GM21526 (cell line): ENCODE measurements around the gene PRLH.

ENCODE experiments used
- ATAC-seq: cut with Tn5 transposase; IDR thresholded peaks from one replicate; pipeline ENCODE4 v1.9.1; 2021; ENCODE audit warnings: moderate library complexity; ENCODE audit not compliant: unreplicated experiment, low FRiP score

PRLH gene

GRCh38 chr2:237566401-237567235 is at the start of gene PRLH:
TSS of gene PRLH (plus strand) at chr2:237566574. CDS start at chr2:237566574, 0 bp downstream.
- ATAC-seq, result no peak

GRCh38 chr2:237517163-237517562 is 49.2 kb upstream of the PRLH start:
- no peak for ATAC-seq

- ATAC-seq, result no peak
Measured at GRCh38 chr2:237517990-237518389, 48.4 kb upstream of the PRLH start.

- ATAC-seq, result no peak
Measured at GRCh38 chr2:237519506-237520245, 46.7 kb upstream of the PRLH start.

- no peak for ATAC-seq
Measured at GRCh38 chr2:237520290-237520689, 46.1 kb upstream of the PRLH start.

- no peak for ATAC-seq
Measured at GRCh38 chr2:237524631-237525030, 41.7 kb upstream of the PRLH start.

- no peak for ATAC-seq
Measured at GRCh38 chr2:237525559-237526157, 40.7 kb upstream of the PRLH start.

GRCh38 chr2:237527233-237527632 is 39.1 kb upstream of the PRLH start:
- no peak for ATAC-seq

GRCh38 chr2:237527766-237528165 is 38.6 kb upstream of the PRLH start:
- ATAC-seq, result no peak

- ATAC-seq, result peak; percentile 82
Measured at GRCh38 chr2:237529452-237530402, 36.6 kb upstream of the PRLH start.

- peak; percentile 59 for ATAC-seq
Measured at GRCh38 chr2:237530472-237531433, 35.6 kb upstream of the PRLH start.

GRCh38 chr2:237532160-237532559 is 34.2 kb upstream of the PRLH start:
- ATAC-seq, result no peak

GRCh38 chr2:237533668-237534161 is 32.7 kb upstream of the PRLH start:
- no peak for ATAC-seq

- ATAC-seq, result no peak
Measured at GRCh38 chr2:237534380-237534779, 32.0 kb upstream of the PRLH start.

GRCh38 chr2:237535385-237536082 is 30.8 kb upstream of the PRLH start:
- no peak for ATAC-seq

GRCh38 chr2:237536083-237536415 is 30.3 kb upstream of the PRLH start:
- ATAC-seq, result no peak

- ATAC-seq, result no peak
Measured at GRCh38 chr2:237536617-237537016, 29.8 kb upstream of the PRLH start.

GRCh38 chr2:237538001-237538720 is 28.2 kb upstream of the PRLH start:
- no peak for ATAC-seq
